HepG2 (cell line): ENCODE measurements around the gene STK39. TPM values are rescaled to one million over a fixed set of nuclear protein-coding genes. Genes with fewer than 3 reads are reported as not detected.

ENCODE experiments used
- KLF6 ChIP-seq: IDR thresholded peaks from 2 replicates; pipeline ENCODE4 v1.8.0; 2016; ENCODE audit warnings: missing biosample characterization, missing genetic modification reagents
- NR2F2 ChIP-seq: IDR thresholded peaks from 2 replicates; pipeline ENCODE4 v1.6.1; 2012; ENCODE audit warnings: low read depth, inconsistent platforms, borderline replicate concordance
- polyA plus RNA-seq, 8 experiments: library from polyadenylated mRNA; depleted of rRNA in 3 of 8; stranded (reverse) in 7 of 8; unstranded in 1 of 8; fragments of >200 nt; fragmentation: Illumina TruSeq in 4 of 8; extraction: Trizol in 4 of 8; gene quantifications; 2 replicates each; pipeline versions ENCODE4 v1.2.1 to v1.2.3, GENCODE V29; 2011 to 2016; ENCODE audit warnings: low read depth in 4 of 8, missing spikeins in 1 of 8, mixed read lengths in 1 of 8; ENCODE audit not compliant: insufficient read depth in 1 of 8
- total RNA-seq, 5 experiments: library from RNA; depleted of rRNA; stranded (reverse); fragments of >200 nt; fragmentation: Illumina TruSeq; extraction: Trizol; gene quantifications; 2 replicates each; pipeline ENCODE4 v1.2.3, GENCODE V29; 2016; ENCODE audit warnings: low read depth in 1 of 5
- TF ChIP-seq, protein P1 (sequence below): sonication (generic); formaldehyde crosslinking; IDR thresholded peaks from one replicate; pipeline ENCODE4 v1.5.1; 2020; ENCODE audit warnings: mild to moderate bottlenecking, missing genetic modification reagents; ENCODE audit errors: not compliant biosample characterization
- TF ChIP-seq, protein P2 (sequence below): sonication (generic); formaldehyde crosslinking; IDR thresholded peaks from 2 replicates; pipeline ENCODE4 v1.8.1; 2023; ENCODE audit warnings: mild to moderate bottlenecking, missing genetic modification reagents
- TF ChIP-seq, protein P3 (sequence below): sonication (generic); formaldehyde crosslinking; IDR thresholded peaks from 2 replicates; pipeline ENCODE4 v1.5.0; 2020; ENCODE audit warnings: mild to moderate bottlenecking, missing genetic modification reagents
- TF ChIP-seq, protein P4 (sequence below): sonication (generic); formaldehyde crosslinking; IDR thresholded peaks from 2 replicates; pipeline ENCODE4 v1.4.0; 2020; ENCODE audit warnings: missing genetic modification reagents, mild to moderate bottlenecking, borderline replicate concordance

STK39 gene
- total and polyA plus RNA-seq, 2 of the 13 experiments (the other 11 are each of a cell fraction or from before 2014, with no cell fraction given) = 27.3 to 38.4 TPM

GRCh38 chr2:168220965-168221819 lies 26.2 kb downstream of the STK39 start (continued):
- TF ChIP-seq, protein P1, sequence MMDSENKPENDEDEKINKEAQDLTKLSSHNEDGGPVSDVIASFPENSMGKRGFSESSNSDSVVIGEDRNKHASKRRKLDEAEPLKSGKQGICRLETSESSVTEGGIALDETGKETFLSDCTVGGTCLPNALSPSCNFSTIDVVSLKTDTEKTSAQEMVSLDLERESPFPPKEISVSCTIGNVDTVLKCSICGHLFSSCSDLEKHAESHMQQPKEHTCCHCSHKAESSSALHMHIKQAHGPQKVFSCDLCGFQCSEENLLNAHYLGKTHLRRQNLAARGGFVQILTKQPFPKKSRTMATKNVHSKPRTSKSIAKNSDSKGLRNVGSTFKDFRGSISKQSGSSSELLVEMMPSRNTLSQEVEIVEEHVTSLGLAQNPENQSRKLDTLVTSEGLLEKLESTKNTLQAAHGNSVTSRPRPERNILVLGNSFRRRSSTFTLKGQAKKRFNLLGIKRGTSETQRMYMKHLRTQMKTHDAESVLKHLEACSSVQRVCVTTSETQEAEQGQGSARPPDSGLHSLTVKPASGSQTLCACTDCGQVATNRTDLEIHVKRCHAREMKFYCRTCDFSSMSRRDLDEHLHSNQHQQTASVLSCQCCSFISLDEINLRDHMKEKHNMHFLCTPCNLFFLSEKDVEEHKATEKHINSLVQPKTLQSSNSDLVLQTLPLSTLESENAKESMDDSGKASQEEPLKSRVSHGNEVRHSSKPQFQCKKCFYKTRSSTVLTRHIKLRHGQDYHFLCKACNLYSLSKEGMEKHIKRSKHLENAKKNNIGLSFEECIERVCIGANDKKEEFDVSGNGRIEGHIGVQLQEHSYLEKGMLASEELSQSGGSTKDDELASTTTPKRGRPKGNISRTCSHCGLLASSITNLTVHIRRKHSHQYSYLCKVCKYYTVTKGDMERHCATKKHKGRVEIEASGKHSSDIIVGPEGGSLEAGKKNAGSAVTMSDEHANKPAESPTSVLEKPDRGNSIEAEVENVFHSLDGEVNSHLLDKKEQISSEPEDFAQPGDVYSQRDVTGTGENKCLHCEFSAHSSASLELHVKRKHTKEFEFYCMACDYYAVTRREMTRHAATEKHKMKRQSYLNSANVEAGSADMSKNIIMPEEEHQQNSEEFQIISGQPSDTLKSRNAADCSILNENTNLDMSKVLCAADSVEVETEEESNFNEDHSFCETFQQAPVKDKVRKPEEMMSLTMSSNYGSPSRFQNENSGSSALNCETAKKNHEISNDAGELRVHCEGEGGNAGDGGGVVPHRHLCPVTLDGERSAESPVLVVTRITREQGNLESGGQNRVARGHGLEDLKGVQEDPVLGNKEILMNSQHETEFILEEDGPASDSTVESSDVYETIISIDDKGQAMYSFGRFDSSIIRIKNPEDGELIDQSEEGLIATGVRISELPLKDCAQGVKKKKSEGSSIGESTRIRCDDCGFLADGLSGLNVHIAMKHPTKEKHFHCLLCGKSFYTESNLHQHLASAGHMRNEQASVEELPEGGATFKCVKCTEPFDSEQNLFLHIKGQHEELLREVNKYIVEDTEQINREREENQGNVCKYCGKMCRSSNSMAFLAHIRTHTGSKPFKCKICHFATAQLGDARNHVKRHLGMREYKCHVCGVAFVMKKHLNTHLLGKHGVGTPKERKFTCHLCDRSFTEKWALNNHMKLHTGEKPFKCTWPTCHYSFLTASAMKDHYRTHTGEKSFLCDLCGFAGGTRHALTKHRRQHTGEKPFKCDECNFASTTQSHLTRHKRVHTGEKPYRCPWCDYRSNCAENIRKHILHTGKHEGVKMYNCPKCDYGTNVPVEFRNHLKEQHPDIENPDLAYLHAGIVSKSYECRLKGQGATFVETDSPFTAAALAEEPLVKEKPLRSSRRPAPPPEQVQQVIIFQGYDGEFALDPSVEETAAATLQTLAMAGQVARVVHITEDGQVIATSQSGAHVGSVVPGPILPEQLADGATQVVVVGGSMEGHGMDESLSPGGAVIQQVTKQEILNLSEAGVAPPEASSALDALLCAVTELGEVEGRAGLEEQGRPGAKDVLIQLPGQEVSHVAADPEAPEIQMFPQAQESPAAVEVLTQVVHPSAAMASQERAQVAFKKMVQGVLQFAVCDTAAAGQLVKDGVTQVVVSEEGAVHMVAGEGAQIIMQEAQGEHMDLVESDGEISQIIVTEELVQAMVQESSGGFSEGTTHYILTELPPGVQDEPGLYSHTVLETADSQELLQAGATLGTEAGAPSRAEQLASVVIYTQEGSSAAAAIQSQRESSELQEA (CRISPR knock-in tag) = no peak
- TF ChIP-seq KLF6 (CRISPR knock-in tag) = 0 out of 2 replicates have a peak, but pooled peaks have one; percentile 10
- TF ChIP-seq, protein P2, sequence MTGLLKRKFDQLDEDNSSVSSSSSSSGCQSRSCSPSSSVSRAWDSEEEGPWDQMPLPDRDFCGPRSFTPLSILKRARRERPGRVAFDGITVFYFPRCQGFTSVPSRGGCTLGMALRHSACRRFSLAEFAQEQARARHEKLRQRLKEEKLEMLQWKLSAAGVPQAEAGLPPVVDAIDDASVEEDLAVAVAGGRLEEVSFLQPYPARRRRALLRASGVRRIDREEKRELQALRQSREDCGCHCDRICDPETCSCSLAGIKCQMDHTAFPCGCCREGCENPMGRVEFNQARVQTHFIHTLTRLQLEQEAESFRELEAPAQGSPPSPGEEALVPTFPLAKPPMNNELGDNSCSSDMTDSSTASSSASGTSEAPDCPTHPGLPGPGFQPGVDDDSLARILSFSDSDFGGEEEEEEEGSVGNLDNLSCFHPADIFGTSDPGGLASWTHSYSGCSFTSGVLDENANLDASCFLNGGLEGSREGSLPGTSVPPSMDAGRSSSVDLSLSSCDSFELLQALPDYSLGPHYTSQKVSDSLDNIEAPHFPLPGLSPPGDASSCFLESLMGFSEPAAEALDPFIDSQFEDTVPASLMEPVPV (CRISPR knock-in tag) = peak; percentile 43; the same call in 1 of the 2 replicates
- TF ChIP-seq, protein P3, sequence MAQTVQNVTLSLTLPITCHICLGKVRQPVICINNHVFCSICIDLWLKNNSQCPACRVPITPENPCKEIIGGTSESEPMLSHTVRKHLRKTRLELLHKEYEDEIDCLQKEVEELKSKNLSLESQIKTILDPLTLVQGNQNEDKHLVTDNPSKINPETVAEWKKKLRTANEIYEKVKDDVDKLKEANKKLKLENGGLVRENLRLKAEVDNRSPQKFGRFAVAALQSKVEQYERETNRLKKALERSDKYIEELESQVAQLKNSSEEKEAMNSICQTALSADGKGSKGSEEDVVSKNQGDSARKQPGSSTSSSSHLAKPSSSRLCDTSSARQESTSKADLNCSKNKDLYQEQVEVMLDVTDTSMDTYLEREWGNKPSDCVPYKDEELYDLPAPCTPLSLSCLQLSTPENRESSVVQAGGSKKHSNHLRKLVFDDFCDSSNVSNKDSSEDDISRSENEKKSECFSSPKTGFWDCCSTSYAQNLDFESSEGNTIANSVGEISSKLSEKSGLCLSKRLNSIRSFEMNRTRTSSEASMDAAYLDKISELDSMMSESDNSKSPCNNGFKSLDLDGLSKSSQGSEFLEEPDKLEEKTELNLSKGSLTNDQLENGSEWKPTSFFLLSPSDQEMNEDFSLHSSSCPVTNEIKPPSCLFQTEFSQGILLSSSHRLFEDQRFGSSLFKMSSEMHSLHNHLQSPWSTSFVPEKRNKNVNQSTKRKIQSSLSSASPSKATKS (CRISPR knock-in tag) = no peak
- 0 out of 2 replicates have a peak, but pooled peaks have one; percentile 43 for TF ChIP-seq NR2F2
- TF ChIP-seq, protein P4, sequence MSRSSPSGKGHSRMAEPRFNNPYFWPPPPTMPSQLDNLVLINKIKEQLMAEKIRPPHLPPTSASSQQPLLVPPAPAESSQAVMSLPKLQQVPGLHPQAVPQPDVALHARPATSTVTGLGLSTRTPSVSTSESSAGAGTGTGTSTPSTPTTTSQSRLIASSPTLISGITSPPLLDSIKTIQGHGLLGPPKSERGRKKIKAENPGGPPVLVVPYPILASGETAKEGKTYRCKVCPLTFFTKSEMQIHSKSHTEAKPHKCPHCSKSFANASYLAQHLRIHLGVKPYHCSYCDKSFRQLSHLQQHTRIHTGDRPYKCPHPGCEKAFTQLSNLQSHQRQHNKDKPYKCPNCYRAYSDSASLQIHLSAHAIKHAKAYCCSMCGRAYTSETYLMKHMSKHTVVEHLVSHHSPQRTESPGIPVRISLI (CRISPR knock-in tag) = peak; percentile 74; the same call in 1 of the 2 replicates
